SH-SY5Y (cell line): ENCODE data around the gene FTCD.

Experiments
- GATA2 ChIP-seq: IDR thresholded peaks from 2 replicates; pipeline ENCODE4 v1.6.1; 2011; ENCODE audit warnings: mild to moderate bottlenecking, low read depth, low read length
- GATA3 ChIP-seq: IDR thresholded peaks from 2 replicates; pipeline ENCODE4 v1.6.1; 2011; ENCODE audit warnings: low read depth, mild to moderate bottlenecking, low read length, moderate library complexity

DNA sequence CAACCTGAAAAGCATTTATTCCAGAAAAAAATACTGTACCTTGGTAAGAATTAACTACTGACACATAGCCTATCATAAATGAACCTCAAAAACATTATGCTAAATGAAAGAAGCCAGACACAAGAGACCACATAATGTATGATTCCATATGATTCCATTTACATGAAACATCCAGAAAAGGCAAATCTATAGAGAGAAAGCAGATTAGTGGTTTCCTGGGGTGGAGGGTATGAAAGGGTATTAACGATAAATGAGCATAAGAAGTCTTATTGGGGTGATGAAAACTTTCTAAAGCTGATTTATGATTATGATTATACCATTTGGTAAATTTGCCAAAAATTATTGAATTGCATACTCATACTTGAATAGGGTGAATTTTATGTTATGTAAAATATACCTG is 67.7 kb downstream of the FTCD start:
- TF ChIP-seq GATA3 (no peak), GATA2 (no peak)
